Neural cell (in vitro differentiated cells): ENCODE measurements around the gene FUT6.
A peak's percentile ranks its signal among the peaks of the same experiment; 100 is the strongest.

Experiments used
- EP300 ChIP-seq: fragments of 450-650 bp; conservative IDR thresholded peaks from 2 replicates; pipeline ENCODE4 v1.6.1; 2014; ENCODE audit warnings: antibody characterized with exemption, mild to moderate bottlenecking, moderate library complexity; ENCODE audit not compliant: poor library complexity, severe bottlenecking
- EZH2 ChIP-seq: fragments of 200-600, 300-800 bp; shearing (Covaris generic), sonication (generic); IDR thresholded peaks from 2 replicates; pipeline ENCODE4 v1.6.1; 2014; ENCODE audit warnings: antibody characterized with exemption, low read length, borderline replicate concordance, mild to moderate bottlenecking; ENCODE audit not compliant: insufficient read depth, poor library complexity, severe bottlenecking
- MXI1 ChIP-seq: fragments of 450-650 bp; conservative IDR thresholded peaks from 2 replicates; pipeline ENCODE4 v1.6.1; 2014; ENCODE audit warnings: antibody characterized with exemption, mild to moderate bottlenecking; ENCODE audit not compliant: poor library complexity, severe bottlenecking
- POLR2AphosphoS5 ChIP-seq: IDR thresholded peaks from 2 replicates; pipeline ENCODE4 v1.6.1; 2012
- RAD21 ChIP-seq: fragments of 450-650 bp; conservative IDR thresholded peaks from 2 replicates; pipeline ENCODE4 v1.6.1; 2014; ENCODE audit warnings: antibody characterized with exemption, mild to moderate bottlenecking, moderate library complexity
- SMC3 ChIP-seq: fragments of 450-650 bp; conservative IDR thresholded peaks from 2 replicates; pipeline ENCODE4 v1.6.1; 2014; ENCODE audit warnings: antibody characterized with exemption, mild to moderate bottlenecking, moderate library complexity; ENCODE audit not compliant: poor library complexity
- TF ChIP-seq, protein P1 (sequence below): fragments of 450-650 bp; IDR thresholded peaks from 2 replicates; pipeline ENCODE4 v1.5.1; 2014; ENCODE audit warnings: antibody characterized with exemption, mild to moderate bottlenecking, moderate library complexity; ENCODE audit not compliant: poor library complexity, severe bottlenecking
- TF ChIP-seq, protein P2 (sequence below): IDR thresholded peaks from 2 replicates; pipeline ENCODE4 v1.6.1; 2012; ENCODE audit warnings: borderline replicate concordance

DNA sequence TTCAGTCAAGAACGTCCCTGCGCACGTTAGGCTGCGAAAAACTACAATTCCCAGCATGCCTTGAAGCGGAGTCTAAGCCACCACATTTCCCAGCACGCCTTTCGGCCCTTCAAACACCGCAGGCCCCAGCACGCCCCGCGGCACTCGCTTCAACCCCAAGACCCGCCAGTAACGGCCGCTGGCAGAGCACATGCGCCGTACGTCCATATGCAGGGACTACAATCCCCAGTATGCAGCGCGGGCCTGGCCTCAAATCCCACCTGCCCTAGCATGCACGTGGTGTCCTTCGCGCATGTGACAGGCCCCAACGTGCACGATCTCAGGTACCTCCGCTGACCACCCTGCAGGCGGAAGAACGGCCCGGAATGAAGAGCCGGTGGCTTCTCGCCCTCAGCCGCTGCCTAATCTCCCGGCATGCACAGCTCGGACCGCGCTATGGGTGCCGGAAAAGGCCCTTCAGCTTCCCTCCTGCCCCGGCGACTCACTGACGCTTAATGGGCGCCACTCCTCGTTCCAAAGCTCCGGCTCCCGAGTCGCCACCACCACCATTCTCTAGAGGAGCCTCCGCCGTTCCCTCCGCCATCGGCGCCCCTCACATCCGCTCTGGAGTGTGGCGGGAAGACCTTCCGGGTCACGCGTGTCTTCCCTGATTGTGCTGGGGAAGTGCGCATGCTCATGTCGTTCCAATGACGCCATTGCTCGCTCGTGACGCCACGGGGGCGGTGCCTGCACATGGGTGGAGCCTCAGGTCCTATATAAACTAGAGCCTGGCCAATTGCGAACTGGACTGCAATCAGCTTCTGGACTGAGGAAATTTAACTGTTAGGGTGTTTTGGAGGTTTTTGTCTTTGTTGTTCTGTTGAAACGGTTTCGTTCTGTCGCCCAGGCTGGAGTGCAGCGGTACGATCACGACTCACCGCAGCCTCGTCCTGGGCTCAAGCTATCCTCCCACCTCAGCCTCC lies 48.7 kb downstream of the FUT6 start, which contains the start of gene DUS3L:
- TF ChIP-seq EZH2 = no peak
- TF ChIP-seq POLR2AphosphoS5 = peak; percentile 95
- TF ChIP-seq, protein P1, sequence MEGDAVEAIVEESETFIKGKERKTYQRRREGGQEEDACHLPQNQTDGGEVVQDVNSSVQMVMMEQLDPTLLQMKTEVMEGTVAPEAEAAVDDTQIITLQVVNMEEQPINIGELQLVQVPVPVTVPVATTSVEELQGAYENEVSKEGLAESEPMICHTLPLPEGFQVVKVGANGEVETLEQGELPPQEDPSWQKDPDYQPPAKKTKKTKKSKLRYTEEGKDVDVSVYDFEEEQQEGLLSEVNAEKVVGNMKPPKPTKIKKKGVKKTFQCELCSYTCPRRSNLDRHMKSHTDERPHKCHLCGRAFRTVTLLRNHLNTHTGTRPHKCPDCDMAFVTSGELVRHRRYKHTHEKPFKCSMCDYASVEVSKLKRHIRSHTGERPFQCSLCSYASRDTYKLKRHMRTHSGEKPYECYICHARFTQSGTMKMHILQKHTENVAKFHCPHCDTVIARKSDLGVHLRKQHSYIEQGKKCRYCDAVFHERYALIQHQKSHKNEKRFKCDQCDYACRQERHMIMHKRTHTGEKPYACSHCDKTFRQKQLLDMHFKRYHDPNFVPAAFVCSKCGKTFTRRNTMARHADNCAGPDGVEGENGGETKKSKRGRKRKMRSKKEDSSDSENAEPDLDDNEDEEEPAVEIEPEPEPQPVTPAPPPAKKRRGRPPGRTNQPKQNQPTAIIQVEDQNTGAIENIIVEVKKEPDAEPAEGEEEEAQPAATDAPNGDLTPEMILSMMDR = peak; percentile 20
- TF ChIP-seq SMC3 = no peak
- no peak for TF ChIP-seq RAD21
- peak; percentile 67 for TF ChIP-seq EP300
- TF ChIP-seq, protein P2, sequence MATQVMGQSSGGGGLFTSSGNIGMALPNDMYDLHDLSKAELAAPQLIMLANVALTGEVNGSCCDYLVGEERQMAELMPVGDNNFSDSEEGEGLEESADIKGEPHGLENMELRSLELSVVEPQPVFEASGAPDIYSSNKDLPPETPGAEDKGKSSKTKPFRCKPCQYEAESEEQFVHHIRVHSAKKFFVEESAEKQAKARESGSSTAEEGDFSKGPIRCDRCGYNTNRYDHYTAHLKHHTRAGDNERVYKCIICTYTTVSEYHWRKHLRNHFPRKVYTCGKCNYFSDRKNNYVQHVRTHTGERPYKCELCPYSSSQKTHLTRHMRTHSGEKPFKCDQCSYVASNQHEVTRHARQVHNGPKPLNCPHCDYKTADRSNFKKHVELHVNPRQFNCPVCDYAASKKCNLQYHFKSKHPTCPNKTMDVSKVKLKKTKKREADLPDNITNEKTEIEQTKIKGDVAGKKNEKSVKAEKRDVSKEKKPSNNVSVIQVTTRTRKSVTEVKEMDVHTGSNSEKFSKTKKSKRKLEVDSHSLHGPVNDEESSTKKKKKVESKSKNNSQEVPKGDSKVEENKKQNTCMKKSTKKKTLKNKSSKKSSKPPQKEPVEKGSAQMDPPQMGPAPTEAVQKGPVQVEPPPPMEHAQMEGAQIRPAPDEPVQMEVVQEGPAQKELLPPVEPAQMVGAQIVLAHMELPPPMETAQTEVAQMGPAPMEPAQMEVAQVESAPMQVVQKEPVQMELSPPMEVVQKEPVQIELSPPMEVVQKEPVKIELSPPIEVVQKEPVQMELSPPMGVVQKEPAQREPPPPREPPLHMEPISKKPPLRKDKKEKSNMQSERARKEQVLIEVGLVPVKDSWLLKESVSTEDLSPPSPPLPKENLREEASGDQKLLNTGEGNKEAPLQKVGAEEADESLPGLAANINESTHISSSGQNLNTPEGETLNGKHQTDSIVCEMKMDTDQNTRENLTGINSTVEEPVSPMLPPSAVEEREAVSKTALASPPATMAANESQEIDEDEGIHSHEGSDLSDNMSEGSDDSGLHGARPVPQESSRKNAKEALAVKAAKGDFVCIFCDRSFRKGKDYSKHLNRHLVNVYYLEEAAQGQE = peak; percentile 75
- TF ChIP-seq MXI1 = peak; percentile 99
